OCI-LY7 (cell line): ENCODE results near the gene CSNK2A2. TPM values are rescaled to one million over a fixed set of nuclear protein-coding genes. Genes with fewer than 3 reads are reported as not detected.
A peak's percentile ranks its signal among the peaks of the same experiment; 100 is the strongest.

Source experiments
- BruUV-seq: library from RNA; stranded (reverse); fragments of 400-500 nt; replicated peaks from 2 replicates; lab custom pipeline; 2021; lab: Mats Ljungman, UMichigan
- CTCF ChIA-PET: fragments of 300-600 bp; sonication (Branson Sonifier 250); formaldehyde crosslinking; loops from one replicate; lab custom pipeline; 2022; ENCODE audit warnings: antibody characterized with exemption; ENCODE audit not compliant: unreplicated experiment; lab: Charles Lee
- POLR2A ChIA-PET: fragments of 300-600 bp; sonication (Branson Sonifier 250); formaldehyde crosslinking; loops from one replicate; lab custom pipeline; 2022; ENCODE audit warnings: antibody characterized with exemption; lab: Charles Lee
- DNase-seq: peaks from one replicate; pipeline ENCODE4 v3.0.0-alpha.2; 2015; ENCODE audit warnings: low spot score
- H2AFZ ChIP-seq: fragments of 200-600 bp; sonication (generic), shearing (Covaris generic); 2 replicates; pipeline ENCODE4 v1.6.1; 2014; ENCODE audit warnings: mild to moderate bottlenecking, antibody characterized with exemption, low read length, moderate library complexity
- H3K27ac ChIP-seq: fragments of 200-600 bp; sonication (generic); 2 replicates; pipeline ENCODE4 v1.5.1; 2014; ENCODE audit warnings: mixed run types, low read depth, mild to moderate bottlenecking, moderate library complexity, low read length, inconsistent platforms; ENCODE audit not compliant: poor library complexity, severe bottlenecking
- H3K36me3 ChIP-seq: fragments of 200-600 bp; sonication (generic); 2 replicates; pipeline ENCODE4 v1.6.1; 2014; ENCODE audit warnings: mild to moderate bottlenecking, antibody characterized with exemption, low read length, moderate library complexity, mixed read lengths; ENCODE audit not compliant: insufficient read depth
- H3K4me1 ChIP-seq: fragments of 200-600 bp; sonication (generic); 2 replicates; pipeline ENCODE4 v1.5.1; 2014; ENCODE audit warnings: mild to moderate bottlenecking, low read length; ENCODE audit not compliant: insufficient read depth, poor library complexity, severe bottlenecking
- H3K4me2 ChIP-seq: fragments of 200-600 bp; sonication (generic); 2 replicates; pipeline ENCODE4 v1.6.1; 2014; ENCODE audit warnings: mild to moderate bottlenecking, low read length
- H3K4me3 ChIP-seq: fragments of 200-600 bp; sonication (generic); 2 replicates; pipeline ENCODE4 v1.5.1; 2014; ENCODE audit warnings: mild to moderate bottlenecking, low read depth, low read length; ENCODE audit not compliant: poor library complexity, severe bottlenecking
- H3K79me2 ChIP-seq: fragments of 200-600 bp; sonication (generic); 2 replicates; pipeline ENCODE4 v1.6.1; 2016; ENCODE audit warnings: low read depth, mild to moderate bottlenecking, low read length, moderate library complexity, mixed read lengths; ENCODE audit not compliant: insufficient read depth
- H3K9me2 ChIP-seq: fragments of 200-600 bp; sonication (generic); 2 replicates; pipeline ENCODE4 v1.6.1; 2016; ENCODE audit warnings: mild to moderate bottlenecking, low read length, mixed read lengths; ENCODE audit not compliant: insufficient read depth
- H3K9me3 ChIP-seq: fragments of 200-600 bp; sonication (generic); 2 replicates; pipeline ENCODE4 v1.6.1; 2014; ENCODE audit warnings: mild to moderate bottlenecking, mixed run types, low read length, mixed read lengths
- H4K20me1 ChIP-seq: fragments of 200-600 bp; sonication (generic); 2 replicates; pipeline ENCODE4 v1.6.1; 2014; ENCODE audit warnings: mild to moderate bottlenecking, antibody characterized with exemption, low read length, moderate library complexity, mixed read lengths; ENCODE audit not compliant: insufficient read depth
- EZH2phosphoT487 ChIP-seq: fragments of 200-600 bp; sonication (generic); IDR thresholded peaks from 2 replicates; pipeline ENCODE4 v1.6.1; 2018; ENCODE audit warnings: low read depth, borderline replicate concordance, mild to moderate bottlenecking, mixed run types, antibody characterized with exemption, low read length, moderate library complexity, mixed read lengths
- intact Hi-C: fragments of 100-400 bp; cut with micrococcal nuclease; formaldehyde crosslinking; loops from one replicate; pipeline ENCODE4 v1.10.0; 2022; ENCODE audit not compliant: unreplicated experiment
- total RNA-seq, 2 experiments: library from RNA; depleted of rRNA in 1 of 2; stranded (reverse); fragments of >200 nt in 1 of 2; shearing (Covaris generic) in 1 of 2; gene quantifications; 2 replicates each; pipeline ENCODE4 v1.2.3, GENCODE V29; 2014 to 2022
- TF ChIP-seq, protein P1 (sequence below): fragments of 200-600 bp; sonication (generic); conservative IDR thresholded peaks from 2 replicates; pipeline ENCODE4 v1.5.1; 2014; ENCODE audit warnings: mild to moderate bottlenecking, antibody characterized with exemption, low read length, moderate library complexity, mixed read lengths

The CSNK2A2 gene
- total RNA-seq, 2 experiments from 2014 or later = 28.7 to 106 TPM

DNA sequence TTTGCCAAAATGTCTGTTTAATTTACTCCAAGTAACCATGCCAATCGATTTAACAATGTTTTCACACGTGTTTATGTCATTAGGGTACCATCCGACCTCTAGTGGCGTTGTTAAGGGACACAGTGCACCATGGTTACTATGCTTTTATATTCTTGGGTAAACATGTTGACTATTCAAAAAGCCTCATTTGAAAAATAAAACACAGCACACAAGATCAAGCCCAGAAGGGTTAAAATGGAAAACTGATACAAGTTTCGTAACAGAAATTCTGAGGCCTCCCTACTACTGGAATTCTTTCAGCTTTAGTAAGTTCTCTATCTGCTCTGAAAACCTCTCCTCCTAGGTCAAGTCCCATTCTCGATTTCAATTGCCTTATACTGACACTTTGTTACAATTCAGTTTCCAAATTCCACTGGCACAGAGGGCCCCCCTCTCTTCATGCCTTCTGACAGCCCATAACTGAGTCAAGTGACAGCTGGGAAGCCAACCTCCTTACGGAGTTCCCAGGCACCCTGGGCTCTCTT, 70.8 kb downstream of the CSNK2A2 start:
- Histone ChIP-seq H2AFZ (no peak overlapping the region), H3K4me2 (peak overlapping the region; percentile 97), H3K4me1 (peaks cover 36% of the 10 kb centered on the region), H3K9me3 (no peaks in the 10 kb centered on the region), H3K4me3 (peak overlapping the region; percentile 99), H3K9me2 (no peaks in the 10 kb centered on the region), H3K79me2 (peaks cover 59% of the 10 kb centered on the region), H3K27ac (peak overlapping the region; percentile 19), H4K20me1 (peaks cover 39% of the 10 kb centered on the region), H3K36me3 (0 out of 2 replicates have a peak, but pooled peaks cover 4% of the 10 kb centered on the region)
- DNase-seq = peak; percentile 56
- CTCF ChIA-PET = interaction anchor here (1.0 kb wide), 1 partner anchor 9 kb away, joined by 3 read pairs; no protein-coding TSS in a partner anchor
- TSS peak; percentile 63 for BruUV-seq
- intact Hi-C loops = loop anchor here (5.0 kb wide), 1 partner anchor 230 kb away; no protein-coding TSS in a partner anchor
- POLR2A ChIA-PET = interaction anchor here (0.5 to 1.3 kb wide), 5 partner anchors 9 to 112 kb away, joined by 3 to 5 read pairs (median 3); no protein-coding TSS in a partner anchor
- TF ChIP-seq EZH2phosphoT487 = no peak
- TF ChIP-seq, protein P1, sequence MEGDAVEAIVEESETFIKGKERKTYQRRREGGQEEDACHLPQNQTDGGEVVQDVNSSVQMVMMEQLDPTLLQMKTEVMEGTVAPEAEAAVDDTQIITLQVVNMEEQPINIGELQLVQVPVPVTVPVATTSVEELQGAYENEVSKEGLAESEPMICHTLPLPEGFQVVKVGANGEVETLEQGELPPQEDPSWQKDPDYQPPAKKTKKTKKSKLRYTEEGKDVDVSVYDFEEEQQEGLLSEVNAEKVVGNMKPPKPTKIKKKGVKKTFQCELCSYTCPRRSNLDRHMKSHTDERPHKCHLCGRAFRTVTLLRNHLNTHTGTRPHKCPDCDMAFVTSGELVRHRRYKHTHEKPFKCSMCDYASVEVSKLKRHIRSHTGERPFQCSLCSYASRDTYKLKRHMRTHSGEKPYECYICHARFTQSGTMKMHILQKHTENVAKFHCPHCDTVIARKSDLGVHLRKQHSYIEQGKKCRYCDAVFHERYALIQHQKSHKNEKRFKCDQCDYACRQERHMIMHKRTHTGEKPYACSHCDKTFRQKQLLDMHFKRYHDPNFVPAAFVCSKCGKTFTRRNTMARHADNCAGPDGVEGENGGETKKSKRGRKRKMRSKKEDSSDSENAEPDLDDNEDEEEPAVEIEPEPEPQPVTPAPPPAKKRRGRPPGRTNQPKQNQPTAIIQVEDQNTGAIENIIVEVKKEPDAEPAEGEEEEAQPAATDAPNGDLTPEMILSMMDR = peak; percentile 79

DNA sequence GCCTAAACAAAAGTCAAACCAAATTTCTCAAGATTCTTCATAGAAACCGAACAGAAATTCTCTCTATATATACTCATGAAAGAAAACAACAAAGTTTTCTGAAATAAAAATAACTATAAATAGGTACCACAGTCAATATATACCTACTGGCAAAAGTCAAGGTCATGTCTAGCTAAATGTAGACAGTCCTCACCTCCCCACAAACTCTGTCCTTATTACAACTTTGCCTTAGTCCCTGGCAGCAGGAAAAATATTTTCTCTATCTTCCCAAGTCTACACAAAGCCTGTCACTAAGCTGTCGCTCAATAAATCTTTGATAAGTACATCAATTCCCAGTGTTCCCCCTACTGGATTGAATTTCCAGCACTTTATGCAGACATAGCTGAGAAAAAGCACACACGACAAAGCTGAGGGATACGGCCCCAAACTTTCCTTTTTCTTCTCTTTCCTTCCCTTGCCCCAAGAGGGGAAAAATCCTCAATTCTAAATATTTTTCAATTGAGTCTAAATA, 71.4 kb downstream of the CSNK2A2 start:
- no peak overlapping the region for H3K27ac ChIP-seq
- intact Hi-C loops = loop anchor here (5.0 kb wide), 1 partner anchor 229 kb away; no protein-coding TSS in a partner anchor

More for the DNA sequence above, 71.4 kb downstream of the CSNK2A2 start:
- Histone ChIP-seq H3K4me2 (peak overlapping the region; percentile 97), H3K4me3 (peak overlapping the region; percentile 99), H4K20me1 (peaks cover 43% of the 10 kb centered on the region), H3K36me3 (0 out of 2 replicates have a peak, but pooled peaks cover 4% of the 10 kb centered on the region), H3K4me1 (peaks cover 42% of the 10 kb centered on the region), H2AFZ (no peak overlapping the region), H3K9me3 (no peaks in the 10 kb centered on the region), H3K9me2 (no peaks in the 10 kb centered on the region), H3K79me2 (peaks cover 65% of the 10 kb centered on the region)
- POLR2A ChIA-PET = interaction anchor here (0.5 to 0.8 kb wide), 2 partner anchors 123 to 181 kb away, joined by 3 to 4 read pairs; a partner anchor contains a TSS
- BruUV-seq = no TSS peak
- TF ChIP-seq EZH2phosphoT487 = no peak
- TF ChIP-seq, protein P1 = no peak
- no peak for DNase-seq
- CTCF ChIA-PET = interaction anchor here (1.0 kb wide), 2 partner anchors 9 to 92 kb away, joined by 3 read pairs; no protein-coding TSS in a partner anchor
